Measurements from ENCODE around the gene CCL17.

- TF ChIP-seq ZNF687 (IDR thresholded peaks at IDR 0.05) (no peak), CBX3 (IDR thresholded peaks at IDR 0.05; ENCODE audit: borderline replicate concordance, low read depth) (no peak), REST (IDR thresholded peaks at IDR 0.05; ENCODE audit: low read depth, low read length) (no peak), CTCF (IDR thresholded peaks at IDR 0.05 in 2 of 3, conservative IDR thresholded peaks at IDR 0.05 in 1 of 3; ENCODE audit: control insufficient read depth in 2 of 3, extremely low read depth in 1 of 3, insufficient read depth in 1 of 3, low read depth in 3 of 3, low read length in 3 of 3) (0 out of 6 replicates have a peak, but pooled peaks of 1 of the 3 experiments have one; percentile 5), ATF3 (IDR thresholded peaks at IDR 0.05; ENCODE audit: borderline replicate concordance, extremely low read depth, low read depth, low read length) (no peak), CHD2 (IDR thresholded peaks at IDR 0.05; ENCODE audit: borderline replicate concordance, low read depth, low read length) (no peak), EZH2 (IDR thresholded peaks at IDR 0.05; ENCODE audit: borderline replicate concordance, control insufficient read depth, low read depth, low read length) (no peak), MTA2 (IDR thresholded peaks at IDR 0.05; ENCODE audit: low read depth) (no peak), TARDBP (IDR thresholded peaks at IDR 0.05; ENCODE audit: borderline replicate concordance) (no peak)
Observed at GRCh38 chr16:57382535-57383275, 21.9 kb upstream of the CCL17 start.
